HG03565 (cell line): ENCODE results near the gene CHPF2.

Experiments
- ATAC-seq: cut with Tn5 transposase; IDR thresholded peaks from one replicate; pipeline ENCODE4 v1.9.1; 2021; ENCODE audit warnings: mild to moderate bottlenecking, moderate library complexity; ENCODE audit not compliant: unreplicated experiment

CHPF2 gene

DNA sequence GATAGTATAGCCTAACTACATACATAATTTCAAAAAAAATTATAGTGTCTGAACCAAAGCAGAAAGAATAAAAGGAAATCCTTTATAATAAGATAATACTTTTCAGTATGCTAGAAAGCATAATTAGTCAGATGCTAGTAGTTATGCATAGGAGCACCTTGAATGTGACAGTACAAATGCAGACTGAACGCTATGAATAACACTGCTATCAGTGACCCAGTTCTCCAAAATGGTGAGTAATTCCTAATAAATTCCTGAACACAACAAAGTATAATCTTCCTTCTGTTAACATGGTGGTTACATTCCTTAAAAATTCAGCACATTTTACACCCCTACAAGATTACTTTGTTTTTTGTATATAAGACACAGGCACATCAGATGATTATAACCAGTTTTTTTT is 1.2 kb upstream of the CHPF2 start:
- no peak for ATAC-seq

GRCh38 chr7:151232917-151233701 is 826 bp downstream of the CHPF2 start:
- no peak for ATAC-seq

- ATAC-seq, result no peak
These were observed 1.5 kb downstream of the CHPF2 start for GRCh38 chr7:151233804-151234203.

DNA sequence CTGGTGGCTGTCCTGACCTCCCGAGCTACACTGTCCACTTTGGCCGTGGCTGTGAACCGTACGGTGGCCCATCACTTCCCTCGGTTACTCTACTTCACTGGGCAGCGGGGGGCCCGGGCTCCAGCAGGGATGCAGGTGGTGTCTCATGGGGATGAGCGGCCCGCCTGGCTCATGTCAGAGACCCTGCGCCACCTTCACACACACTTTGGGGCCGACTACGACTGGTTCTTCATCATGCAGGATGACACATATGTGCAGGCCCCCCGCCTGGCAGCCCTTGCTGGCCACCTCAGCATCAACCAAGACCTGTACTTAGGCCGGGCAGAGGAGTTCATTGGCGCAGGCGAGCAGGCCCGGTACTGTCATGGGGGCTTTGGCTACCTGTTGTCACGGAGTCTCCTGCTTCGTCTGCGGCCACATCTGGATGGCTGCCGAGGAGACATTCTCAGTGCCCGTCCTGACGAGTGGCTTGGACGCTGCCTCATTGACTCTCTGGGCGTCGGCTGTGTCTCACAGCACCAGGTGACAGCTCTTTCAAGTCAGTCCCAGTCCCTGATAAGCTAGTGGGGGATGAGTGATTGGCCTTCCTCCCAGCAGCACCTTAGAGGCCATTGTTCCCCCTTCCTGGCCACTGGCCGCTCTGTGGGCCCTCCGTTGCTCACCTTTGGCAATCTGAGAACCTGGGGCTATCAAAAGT is 3.0 kb downstream of the CHPF2 start:
- no peak for ATAC-seq

DNA sequence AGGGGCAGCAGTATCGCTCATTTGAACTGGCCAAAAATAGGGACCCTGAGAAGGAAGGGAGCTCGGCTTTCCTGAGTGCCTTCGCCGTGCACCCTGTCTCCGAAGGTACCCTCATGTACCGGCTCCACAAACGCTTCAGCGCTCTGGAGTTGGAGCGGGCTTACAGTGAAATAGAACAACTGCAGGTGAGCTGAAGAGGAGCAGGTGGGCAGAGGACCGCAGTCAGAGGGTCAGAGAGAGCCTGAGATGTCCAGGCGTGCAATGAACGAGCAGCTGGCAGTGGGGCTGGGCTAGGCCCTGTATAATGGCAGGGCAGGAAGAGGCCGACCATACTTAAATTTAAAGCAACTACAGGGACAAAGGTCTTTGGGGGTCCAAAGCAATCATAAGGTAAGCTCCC is 4.1 kb downstream of the CHPF2 start:
- ATAC-seq, result no peak

DNA sequence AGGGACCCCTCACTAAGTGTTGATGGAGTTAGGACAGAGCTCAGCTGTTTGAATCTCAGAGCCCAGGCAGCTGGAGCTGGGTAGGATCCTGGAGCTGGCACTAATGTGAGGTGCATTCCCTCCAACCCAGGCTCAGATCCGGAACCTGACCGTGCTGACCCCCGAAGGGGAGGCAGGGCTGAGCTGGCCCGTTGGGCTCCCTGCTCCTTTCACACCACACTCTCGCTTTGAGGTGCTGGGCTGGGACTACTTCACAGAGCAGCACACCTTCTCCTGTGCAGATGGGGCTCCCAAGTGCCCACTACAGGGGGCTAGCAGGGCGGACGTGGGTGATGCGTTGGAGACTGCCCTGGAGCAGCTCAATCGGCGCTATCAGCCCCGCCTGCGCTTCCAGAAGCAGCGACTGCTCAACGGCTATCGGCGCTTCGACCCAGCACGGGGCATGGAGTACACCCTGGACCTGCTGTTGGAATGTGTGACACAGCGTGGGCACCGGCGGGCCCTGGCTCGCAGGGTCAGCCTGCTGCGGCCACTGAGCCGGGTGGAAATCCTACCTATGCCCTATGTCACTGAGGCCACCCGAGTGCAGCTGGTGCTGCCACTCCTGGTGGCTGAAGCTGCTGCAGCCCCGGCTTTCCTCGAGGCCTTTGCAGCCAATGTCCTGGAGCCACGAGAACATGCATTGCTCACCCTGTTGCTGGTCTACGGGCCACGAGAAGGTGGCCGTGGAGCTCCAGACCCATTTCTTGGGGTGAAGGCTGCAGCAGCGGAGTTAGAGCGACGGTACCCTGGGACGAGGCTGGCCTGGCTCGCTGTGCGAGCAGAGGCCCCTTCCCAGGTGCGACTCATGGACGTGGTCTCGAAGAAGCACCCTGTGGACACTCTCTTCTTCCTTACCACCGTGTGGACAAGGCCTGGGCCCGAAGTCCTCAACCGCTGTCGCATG is 5.2 kb downstream of the CHPF2 start:
- ATAC-seq, result no peak

- ATAC-seq, result no peak
These were observed 6.0 kb downstream of the CHPF2 start for GRCh38 chr7:151238190-151238810.

DNA sequence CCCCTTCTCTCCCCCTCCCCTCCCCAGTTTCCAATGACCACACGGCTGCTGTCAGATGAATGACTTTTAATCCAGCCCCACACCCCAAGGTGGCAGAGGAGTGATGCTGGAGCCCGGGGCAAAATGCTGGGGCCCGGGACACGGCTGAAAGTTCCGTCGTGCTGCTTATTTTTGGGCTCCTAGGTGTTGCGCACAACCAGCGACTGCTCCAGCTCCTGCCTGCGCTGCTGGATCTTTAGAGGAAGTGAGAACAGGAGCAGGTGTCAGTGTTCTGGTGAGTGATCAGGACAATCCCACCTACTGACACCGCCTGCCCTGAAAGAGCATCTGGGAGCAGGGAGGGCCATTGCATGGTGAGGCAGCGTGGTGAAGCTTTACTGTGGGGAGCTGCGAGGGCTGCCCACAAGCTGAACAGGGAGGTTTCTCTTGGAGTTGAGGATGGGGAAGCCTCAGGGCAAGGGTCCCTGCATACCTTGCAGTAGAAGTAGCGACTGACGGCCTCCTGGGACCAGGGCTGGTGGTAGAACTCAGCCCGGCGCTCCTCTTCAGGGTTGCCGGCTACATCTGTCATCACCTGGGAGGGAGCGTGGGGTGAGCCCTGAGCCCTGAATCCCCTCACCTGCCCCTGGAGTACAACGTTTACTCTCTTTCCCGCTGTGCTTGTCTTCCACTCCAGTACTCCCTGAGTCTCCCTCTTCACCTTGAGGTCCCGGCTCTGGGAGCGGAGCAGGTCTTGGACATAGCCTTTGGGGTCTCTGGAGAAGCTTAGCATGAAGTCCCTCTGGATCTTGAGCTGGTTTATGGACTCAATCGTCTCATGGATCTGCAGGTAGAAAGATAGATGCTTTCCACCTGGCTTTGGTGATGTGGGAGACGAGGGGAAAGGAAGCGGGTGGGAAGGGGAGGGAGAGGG is 6.9 kb downstream of the CHPF2 start:
- no peak for ATAC-seq

DNA sequence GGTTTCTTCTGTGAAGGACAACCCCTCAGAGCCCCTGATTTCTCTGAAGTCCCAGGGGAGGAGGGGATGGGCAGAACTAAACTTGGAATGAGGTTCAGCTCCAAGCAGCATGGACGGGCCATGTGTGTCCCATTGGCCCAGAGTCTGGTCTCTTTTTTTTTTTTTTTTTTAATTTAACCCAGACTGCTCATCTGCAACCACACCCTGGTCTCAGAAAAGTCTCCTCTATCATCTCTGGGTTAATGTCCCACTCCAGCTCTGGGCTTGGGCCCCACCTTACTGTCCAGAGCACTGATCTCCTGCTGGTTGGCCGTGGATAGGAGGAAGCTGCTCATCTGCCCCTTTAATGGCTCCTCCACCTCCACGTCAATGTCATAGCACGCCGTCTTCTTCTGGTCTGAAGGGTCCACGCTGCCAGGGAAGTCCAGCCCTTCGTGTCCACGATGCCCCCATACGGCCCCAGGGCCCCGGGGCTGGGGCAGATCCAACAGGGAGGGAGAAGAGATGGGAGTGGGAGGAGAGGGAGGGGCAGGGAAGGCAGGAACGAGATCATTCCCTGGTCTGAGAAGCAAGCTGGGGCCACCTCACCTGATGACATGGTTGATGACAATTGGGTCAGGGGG is 7.7 kb downstream of the CHPF2 start:
- ATAC-seq, result no peak

- no peak for ATAC-seq
These were observed 8.3 kb downstream of the CHPF2 start for GRCh38 chr7:151240536-151240935.

DNA sequence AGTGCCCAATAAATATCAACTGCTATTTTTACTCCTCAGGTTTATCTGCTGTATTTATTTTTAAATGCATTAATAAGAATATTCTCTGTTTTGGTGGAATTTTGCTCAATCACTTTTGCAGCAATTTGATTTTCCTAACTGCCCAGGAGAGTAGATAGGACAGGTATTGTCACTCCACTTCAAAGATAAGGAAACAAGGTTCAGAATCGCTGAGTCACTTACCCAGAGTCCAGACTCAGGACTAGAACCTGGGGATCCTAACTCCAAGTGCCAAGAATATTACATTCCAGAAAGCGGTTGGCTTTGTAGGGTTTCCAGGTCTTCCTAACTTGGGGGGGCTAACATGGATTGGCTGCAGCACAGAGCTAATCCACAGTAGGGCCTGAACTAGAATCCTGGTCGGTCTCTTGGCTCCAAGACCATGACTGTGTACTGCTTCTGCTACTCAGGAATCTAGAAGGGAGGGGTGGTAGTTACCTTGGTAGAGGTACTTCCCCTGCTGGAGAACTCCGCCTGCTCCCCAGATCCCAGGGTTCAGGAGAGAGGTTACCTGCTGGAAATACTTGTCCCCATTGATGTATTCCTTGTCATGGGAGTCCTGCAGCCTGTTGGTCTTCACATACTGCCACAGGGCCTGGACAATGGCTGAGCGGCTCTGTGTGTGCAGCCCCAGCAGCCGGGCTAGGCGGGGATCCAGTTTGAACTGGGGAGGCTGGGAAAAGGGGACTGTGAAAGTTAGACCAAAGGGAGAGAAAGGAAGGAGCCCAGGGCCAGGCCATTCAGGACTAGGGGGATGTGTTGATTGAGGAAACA is 8.9 kb downstream of the CHPF2 start:
- no peak for ATAC-seq

- no peak for ATAC-seq
These were observed 9.4 kb downstream of the CHPF2 start for GRCh38 chr7:151241755-151242096.

- no peak for ATAC-seq
These were observed 10.1 kb downstream of the CHPF2 start for GRCh38 chr7:151242159-151243044.

DNA sequence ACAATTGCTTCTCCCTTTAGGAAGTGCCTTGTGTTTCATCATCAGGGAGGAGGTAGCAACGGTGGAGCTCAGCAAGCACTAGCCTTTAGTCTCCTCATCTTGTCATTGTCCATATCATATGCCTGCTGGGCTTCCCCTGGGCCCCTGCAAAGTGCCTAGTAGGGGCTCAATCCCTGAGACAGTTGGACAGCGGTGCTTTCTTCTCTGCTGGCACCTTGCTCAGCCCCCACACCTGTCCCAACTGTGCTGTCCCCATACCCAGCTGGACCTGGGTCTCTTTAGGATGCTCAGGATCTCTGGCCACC is 10.7 kb downstream of the CHPF2 start:
- no peak for ATAC-seq

DNA sequence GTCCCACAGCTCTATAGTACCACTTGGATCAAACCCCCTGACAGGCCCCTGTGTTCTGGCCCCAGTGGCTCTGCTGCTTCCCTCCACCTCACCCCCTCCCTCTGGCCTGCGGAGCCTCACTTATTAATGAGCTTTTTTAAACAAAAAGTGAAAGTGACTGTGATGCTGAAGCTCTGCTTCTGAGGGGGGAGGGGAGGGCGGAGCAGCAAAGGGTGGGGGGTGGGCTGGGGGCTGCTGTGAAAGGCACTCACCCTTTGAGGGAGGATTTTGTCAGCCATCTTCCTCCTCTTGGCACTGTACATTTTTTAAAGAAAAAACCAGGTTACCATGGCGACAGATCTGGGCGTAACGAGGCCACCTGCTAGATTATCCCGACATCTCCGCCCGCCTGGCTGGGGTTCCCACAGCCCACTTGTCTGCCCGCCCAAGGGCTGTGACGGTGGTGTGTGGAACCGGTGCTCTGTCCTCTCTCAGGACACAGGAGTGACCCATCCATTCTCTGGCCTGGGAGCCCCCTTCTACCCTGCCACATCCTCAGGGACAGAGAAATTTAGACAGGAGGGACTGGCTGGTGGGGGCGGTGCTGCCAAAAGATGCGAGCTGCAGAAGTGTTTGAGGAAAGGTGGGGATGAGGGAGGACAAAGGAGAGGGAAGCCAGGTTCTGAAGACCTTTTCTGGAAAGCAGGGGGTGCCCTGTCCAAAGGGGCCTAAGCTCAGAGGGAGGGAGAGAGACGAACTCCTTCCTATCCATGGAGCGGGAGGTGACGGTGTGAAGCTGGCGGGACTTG is 11.3 kb downstream of the CHPF2 start:
- ATAC-seq, result no peak

DNA sequence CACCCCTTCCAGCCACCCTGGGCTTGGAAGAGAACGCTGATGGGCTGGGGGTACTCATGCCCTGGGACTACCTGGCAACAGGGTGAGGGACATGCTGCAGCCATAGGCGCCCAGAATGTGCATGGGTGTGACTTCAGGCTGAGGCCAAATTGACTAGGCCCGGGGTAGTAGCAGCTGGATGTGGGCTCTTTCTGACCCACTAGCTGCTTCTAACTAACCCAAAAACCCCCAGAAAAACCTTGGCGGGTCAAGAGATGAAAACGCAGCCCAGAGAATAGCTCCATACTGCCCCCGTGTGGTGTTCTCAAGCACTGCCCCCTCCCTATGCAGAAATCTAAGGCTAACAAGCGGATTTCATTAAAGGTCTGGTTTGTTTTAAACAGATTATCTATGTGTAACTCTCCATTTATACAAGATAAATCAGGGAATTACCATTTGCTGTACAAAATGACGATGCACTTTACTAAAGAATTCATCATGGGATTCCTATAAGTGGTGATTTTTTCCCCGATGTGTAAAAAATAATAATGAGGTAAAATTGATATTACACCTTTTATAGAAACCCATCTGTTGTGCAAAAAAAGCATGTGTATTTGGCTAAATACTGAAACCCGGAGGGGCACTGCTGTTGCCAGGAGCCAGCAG is 12.0 kb downstream of the CHPF2 start:
- no peak for ATAC-seq
